IPS-NIHi7 (cell line): Measurements from ENCODE around the gene RIC8B.

ENCODE experiments used
- DNase-seq: peaks from one replicate; pipeline ENCODE4 v3.0.0; 2012; ENCODE audit warnings: mixed read lengths; ENCODE audit errors: extremely low spot score

The RIC8B gene

GRCh38 chr12:106801830-106802533 is 27.5 kb downstream of the RIC8B start:
- no peak for DNase-seq

GRCh38 chr12:106804668-106805067 is 30.2 kb downstream of the RIC8B start:
- no peak for DNase-seq

GRCh38 chr12:106814714-106815113 is 40.2 kb downstream of the RIC8B start:
- no peak for DNase-seq

GRCh38 chr12:106815741-106816140 is 41.3 kb downstream of the RIC8B start:
- DNase-seq, result no peak

GRCh38 chr12:106816231-106816630 is 41.7 kb downstream of the RIC8B start:
- no peak for DNase-seq

GRCh38 chr12:106819991-106820390 is 45.5 kb downstream of the RIC8B start:
- DNase-seq, result no peak

- DNase-seq, result peak; percentile 25
Measured at GRCh38 chr12:106831699-106832098, 57.2 kb downstream of the RIC8B start.

GRCh38 chr12:106837782-106838181 is 63.3 kb downstream of the RIC8B start:
- no peak for DNase-seq

- DNase-seq, result no peak
Measured at GRCh38 chr12:106839333-106839732, 64.9 kb downstream of the RIC8B start.

- peak; percentile 13 for DNase-seq
Measured at GRCh38 chr12:106840243-106840642, 65.8 kb downstream of the RIC8B start.

GRCh38 chr12:106841510-106842302 is 67.2 kb downstream of the RIC8B start:
- DNase-seq, result peak; percentile 22

- DNase-seq, result no peak
Measured at GRCh38 chr12:106845902-106846301, 71.4 kb downstream of the RIC8B start.

GRCh38 chr12:106847861-106848260 is 73.4 kb downstream of the RIC8B start:
- DNase-seq, result no peak

- no peak for DNase-seq
Measured at GRCh38 chr12:106851306-106851705, 76.8 kb downstream of the RIC8B start.

- no peak for DNase-seq
Measured at GRCh38 chr12:106854723-106855122, 80.2 kb downstream of the RIC8B start.

GRCh38 chr12:106855221-106855758 is 80.8 kb downstream of the RIC8B start:
- no peak for DNase-seq

- no peak for DNase-seq
Measured at GRCh38 chr12:106861984-106862916, 87.8 kb downstream of the RIC8B start.

GRCh38 chr12:106863189-106863588 is 88.7 kb downstream of the RIC8B start:
- no peak for DNase-seq

GRCh38 chr12:106865683-106866082 is 91.2 kb downstream of the RIC8B start:
- DNase-seq, result peak; percentile 33

GRCh38 chr12:106866426-106867080 is 92.1 kb downstream of the RIC8B start:
- no peak for DNase-seq

GRCh38 chr12:106867651-106868050 is 93.2 kb downstream of the RIC8B start:
- no peak for DNase-seq
